Measurements from ENCODE around the gene ALS2CL. TPM values are rescaled to one million over a fixed set of nuclear protein-coding genes. Genes with fewer than 3 reads are reported as not detected.

The ALS2CL gene
- total RNA-seq, 3 donors from 2014 or later = 1.3 to 1.5 (median 1.4) TPM

- peaks cover 6% of the 10 kb centered on the region for H3K27me3 Mint-ChIP-seq (ENCODE audit: low read depth)
- DNase-seq (no peak), ATAC-seq (no peak)
- H3K9me3 Mint-ChIP-seq = no peaks in the 10 kb centered on the region
- no peaks in the 10 kb centered on the region for H3K36me3 Mint-ChIP-seq (ENCODE audit: insufficient read depth)
- H3K4me3 Mint-ChIP-seq = no peak overlapping the region
- H3K4me1 Mint-ChIP-seq (ENCODE audit: low read depth) = no peaks in the 10 kb centered on the region
These were observed 30.5 kb downstream of the ALS2CL start for GRCh38 chr3:46662771-46663551.

DNA sequence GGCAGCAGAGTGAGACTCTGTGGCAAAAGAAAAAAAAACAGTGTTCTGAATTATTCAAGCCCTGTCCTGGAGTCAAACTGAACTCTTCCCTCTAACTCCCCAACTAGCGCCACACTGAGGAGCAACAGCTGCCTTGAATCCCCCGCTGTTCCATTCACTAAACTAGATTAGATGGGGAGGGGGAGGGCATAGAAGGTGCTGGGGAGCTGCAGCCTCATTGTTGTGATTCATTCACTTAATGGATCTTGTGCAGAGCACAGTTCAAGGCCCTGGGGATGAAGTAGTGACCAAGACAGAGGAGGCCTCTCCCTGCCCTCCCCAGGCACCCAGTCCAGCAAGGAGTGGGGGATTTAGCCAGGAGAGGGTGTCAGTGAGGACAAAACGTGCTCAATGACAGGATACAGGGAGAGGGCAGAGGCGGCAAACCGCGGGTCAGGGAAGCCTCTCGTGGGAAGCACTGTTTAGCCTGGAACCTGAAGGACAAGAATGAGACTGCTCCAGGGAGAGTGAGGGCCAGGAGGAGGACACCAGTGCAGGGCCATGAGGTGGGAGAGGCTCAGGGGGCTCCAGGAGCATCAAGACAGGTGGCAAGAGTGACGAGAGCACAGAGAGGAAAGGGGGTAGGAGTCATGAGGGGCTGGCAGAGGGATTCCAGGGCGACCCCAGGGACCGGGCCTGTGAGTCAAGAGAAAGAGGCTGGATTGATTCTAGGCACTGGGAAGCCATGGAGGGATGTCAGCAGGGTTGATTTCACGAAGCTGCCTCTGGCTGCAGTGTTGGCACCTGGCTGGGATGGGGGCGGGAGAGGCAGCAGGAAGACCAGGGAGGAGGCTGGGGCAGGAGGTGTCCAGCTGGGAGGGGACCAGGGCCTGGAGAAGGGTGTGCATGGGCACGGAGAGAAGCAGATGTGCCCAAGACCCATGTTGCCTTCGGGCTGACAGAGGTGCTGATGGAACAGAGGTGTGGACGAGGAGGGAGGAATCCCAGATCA lies 31.4 kb downstream of the ALS2CL start:
- DNase-seq (no peak), ATAC-seq (no peak)
- Mint-ChIP-seq H3K9me3 (no peaks in the 10 kb centered on the region), H3K4me1 (ENCODE audit: low read depth) (no peaks in the 10 kb centered on the region), H3K36me3 (ENCODE audit: insufficient read depth) (no peaks in the 10 kb centered on the region), H3K4me3 (no peak overlapping the region), H3K27me3 (ENCODE audit: low read depth) (peaks cover 6% of the 10 kb centered on the region)

DNA sequence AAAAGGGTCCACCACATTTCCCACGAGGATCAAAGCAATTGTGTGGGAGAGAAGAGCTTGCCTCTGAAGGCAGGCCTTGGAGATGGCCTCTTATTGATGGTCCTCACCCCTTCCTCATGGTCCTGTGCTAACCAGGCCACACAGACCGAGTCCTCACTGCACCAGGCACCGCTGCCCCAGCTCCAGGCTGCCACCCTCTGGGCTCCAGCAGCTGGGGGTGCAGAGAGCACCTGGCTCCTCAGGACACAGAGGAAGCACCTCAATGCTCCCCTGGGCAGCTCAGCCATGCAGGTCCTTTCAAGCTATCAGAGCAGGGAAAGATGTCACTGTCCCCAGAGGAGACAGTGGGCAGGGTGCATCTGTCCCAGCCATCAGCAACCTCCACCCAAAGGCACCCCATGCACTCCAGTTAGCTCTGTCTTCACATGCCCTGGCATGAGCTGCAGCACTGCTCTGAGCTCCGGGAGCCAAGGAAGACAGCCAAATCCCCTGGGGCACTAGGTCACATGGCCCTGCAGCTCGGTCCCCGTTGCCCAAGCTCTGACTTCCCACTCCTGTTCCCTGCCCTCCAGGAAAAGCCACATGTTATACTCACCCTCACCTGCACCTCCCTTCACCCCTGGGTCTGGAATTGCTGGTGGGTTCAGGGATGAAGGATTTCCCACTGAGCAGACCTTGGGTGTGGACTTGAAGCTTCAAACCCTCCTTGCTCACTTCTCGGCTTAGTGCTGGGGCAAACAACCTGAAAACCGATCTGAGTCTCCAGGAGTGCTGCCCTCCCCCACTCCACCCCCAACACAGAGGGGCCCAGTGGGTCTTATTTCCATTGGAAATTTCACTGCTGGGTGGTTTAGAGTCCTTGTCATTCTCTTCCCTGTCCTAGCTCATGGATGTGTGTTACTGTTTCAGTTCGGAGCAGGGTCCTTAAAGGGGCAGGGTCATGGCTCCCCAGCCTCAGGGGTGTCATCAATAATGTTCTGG lies 32.6 kb downstream of the ALS2CL start:
- no peaks in the 10 kb centered on the region for H3K4me1 Mint-ChIP-seq (ENCODE audit: low read depth)
- ATAC-seq (no peak), DNase-seq (no peak)
- H3K4me3 Mint-ChIP-seq = no peak overlapping the region
- H3K36me3 Mint-ChIP-seq (ENCODE audit: insufficient read depth) = no peaks in the 10 kb centered on the region
- no peaks in the 10 kb centered on the region for H3K9me3 Mint-ChIP-seq
- H3K27me3 Mint-ChIP-seq (ENCODE audit: low read depth) = peaks cover 4% of the 10 kb centered on the region

DNA sequence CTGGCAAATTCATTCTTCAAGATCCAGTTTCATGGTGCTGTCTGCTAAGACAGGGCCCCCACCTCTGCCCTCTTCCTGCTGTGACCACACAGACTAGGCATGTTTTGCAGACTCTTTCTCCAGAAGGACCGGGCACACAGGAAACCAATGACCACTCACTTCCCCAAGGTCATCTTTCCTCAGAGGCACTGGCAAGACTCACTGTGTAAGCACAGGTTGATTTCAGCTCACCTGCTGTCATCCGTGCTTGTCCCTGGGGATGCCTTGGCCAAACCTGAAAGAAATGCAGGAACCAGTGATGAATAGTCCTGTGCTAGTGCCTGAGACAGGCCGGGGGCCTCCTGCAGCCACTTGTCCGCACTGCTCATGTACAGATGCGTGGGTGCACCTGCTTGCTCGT lies 33.5 kb downstream of the ALS2CL start:
- Mint-ChIP-seq H3K27me3 (ENCODE audit: low read depth) (peaks cover 4% of the 10 kb centered on the region), H3K9me3 (no peaks in the 10 kb centered on the region), H3K4me1 (ENCODE audit: low read depth) (no peaks in the 10 kb centered on the region), H3K4me3 (no peak overlapping the region), H3K36me3 (ENCODE audit: insufficient read depth) (no peaks in the 10 kb centered on the region)
- ATAC-seq (no peak), DNase-seq (no peak)

- Mint-ChIP-seq H3K9me3 (no peaks in the 10 kb centered on the region), H3K27me3 (ENCODE audit: low read depth) (peaks cover 6% of the 10 kb centered on the region), H3K36me3 (ENCODE audit: insufficient read depth) (no peaks in the 10 kb centered on the region), H3K4me3 (no peak overlapping the region), H3K4me1 (ENCODE audit: low read depth) (no peaks in the 10 kb centered on the region)
- DNase-seq (no peak), ATAC-seq (no peak)
These were observed 34.2 kb downstream of the ALS2CL start for GRCh38 chr3:46659285-46659684.

DNA sequence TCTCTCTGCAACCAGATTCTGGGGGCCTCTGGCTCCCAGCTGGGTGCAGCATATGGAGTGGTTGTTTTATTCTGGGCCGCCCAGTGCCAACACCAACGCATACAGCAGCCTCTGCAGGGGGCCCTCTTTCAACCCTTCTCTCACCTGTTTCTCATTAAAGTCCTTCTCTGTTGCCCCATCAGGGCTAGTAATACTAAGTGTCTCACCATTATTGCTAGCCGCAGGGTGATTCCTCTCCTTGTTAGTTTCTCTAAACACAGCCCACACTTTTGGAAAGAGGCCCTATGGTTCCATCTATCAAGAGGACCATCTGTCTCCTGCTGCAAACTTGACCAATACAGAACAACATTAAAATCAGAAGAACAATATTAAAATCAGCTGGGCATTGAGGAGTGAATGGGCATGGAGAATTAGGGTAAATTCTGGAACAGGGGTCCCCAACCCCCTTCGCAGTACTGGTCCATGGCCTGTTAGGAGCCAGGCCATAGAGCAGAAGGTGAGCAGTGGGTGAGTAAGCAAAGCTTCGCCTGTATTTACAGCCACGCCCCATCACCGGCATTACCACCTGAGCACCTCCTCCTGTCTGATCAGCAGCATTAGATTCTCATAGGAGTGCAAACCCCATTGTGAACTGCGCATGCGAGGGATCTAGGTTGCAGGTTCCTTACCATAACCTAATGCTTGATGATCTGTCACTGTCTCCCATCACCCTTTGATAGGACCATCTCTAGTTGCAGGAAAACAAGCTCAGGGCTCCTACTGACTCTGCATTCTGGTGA lies 36.5 kb downstream of the ALS2CL start:
- DNase-seq (no peak), ATAC-seq (no peak)
- no peaks in the 10 kb centered on the region for H3K4me1 Mint-ChIP-seq (ENCODE audit: low read depth)

GRCh38 chr3:46655271-46655670 lies 38.2 kb downstream of the ALS2CL start:
- no peak overlapping the region for H3K4me3 Mint-ChIP-seq
- DNase-seq (no peak), ATAC-seq (no peak)
- H3K4me1 Mint-ChIP-seq (ENCODE audit: low read depth) = no peaks in the 10 kb centered on the region
- H3K27me3 Mint-ChIP-seq (ENCODE audit: low read depth) = peaks cover 13% of the 10 kb centered on the region
- peaks cover 7% of the 10 kb centered on the region for H3K9me3 Mint-ChIP-seq
- H3K36me3 Mint-ChIP-seq (ENCODE audit: insufficient read depth) = peaks cover 2% of the 10 kb centered on the region

More for the DNA sequence above, 36.5 kb downstream of the ALS2CL start:
- Mint-ChIP-seq H3K27me3 (ENCODE audit: low read depth) (peaks cover 11% of the 10 kb centered on the region), H3K4me3 (no peak overlapping the region), H3K9me3 (peaks cover 6% of the 10 kb centered on the region), H3K36me3 (ENCODE audit: insufficient read depth) (peaks cover 2% of the 10 kb centered on the region)

- Mint-ChIP-seq H3K9me3 (peaks cover 7% of the 10 kb centered on the region), H3K4me1 (ENCODE audit: low read depth) (no peaks in the 10 kb centered on the region), H3K36me3 (ENCODE audit: insufficient read depth) (peaks cover 2% of the 10 kb centered on the region), H3K4me3 (no peak overlapping the region), H3K27me3 (ENCODE audit: low read depth) (peaks cover 27% of the 10 kb centered on the region)
- ATAC-seq (no peak), DNase-seq (no peak)
These were observed 42.4 kb downstream of the ALS2CL start for GRCh38 chr3:46651084-46651483.

DNA sequence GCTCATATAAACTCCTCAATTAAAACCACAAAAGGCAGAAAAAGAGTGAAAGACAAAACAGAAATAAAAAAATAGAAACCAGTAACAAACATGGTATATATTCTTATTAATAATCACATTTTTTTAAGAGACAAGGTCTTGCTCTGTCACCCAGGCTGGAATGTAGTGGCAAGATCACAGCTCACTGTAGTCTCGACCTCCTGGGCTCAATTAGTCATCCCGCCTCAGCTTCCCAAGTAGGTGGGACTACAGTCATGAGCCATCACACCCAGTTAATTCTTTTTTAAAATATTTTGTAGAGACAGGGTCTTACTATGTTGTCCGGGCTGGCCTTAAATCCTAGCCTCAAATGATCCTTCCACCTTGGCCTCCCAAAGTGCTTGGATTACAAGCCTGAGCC lies 44.0 kb downstream of the ALS2CL start:
- no peak for DNase-seq
- H3K4me1 Mint-ChIP-seq (ENCODE audit: low read depth) = no peaks in the 10 kb centered on the region
- peaks cover 32% of the 10 kb centered on the region for H3K27me3 Mint-ChIP-seq (ENCODE audit: low read depth)

DNA sequence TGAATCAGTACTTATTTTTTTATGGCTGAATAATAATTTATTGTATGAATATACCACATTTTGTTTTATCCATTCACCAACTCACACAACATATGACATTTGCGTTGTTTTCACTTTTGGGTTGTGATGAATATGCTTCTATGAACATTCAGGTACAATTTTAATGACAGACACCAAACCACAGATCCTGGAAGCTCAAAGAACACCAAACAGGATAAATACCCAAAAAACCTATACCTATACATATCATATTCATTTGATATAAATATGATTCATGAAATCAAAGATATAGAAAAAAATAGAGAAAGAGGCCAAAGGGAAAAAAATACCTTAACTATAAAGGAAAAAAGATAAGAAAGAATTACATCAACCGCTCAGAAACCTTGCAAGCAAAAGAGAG lies 45.4 kb downstream of the ALS2CL start:
- peaks cover 7% of the 10 kb centered on the region for H3K9me3 Mint-ChIP-seq
- peaks cover 30% of the 10 kb centered on the region for H3K27me3 Mint-ChIP-seq (ENCODE audit: low read depth)

More for the DNA sequence above, 44.0 kb downstream of the ALS2CL start:
- Mint-ChIP-seq H3K4me3 (no peak overlapping the region), H3K36me3 (ENCODE audit: insufficient read depth) (peaks cover 2% of the 10 kb centered on the region), H3K9me3 (peaks cover 7% of the 10 kb centered on the region)
- no peak for ATAC-seq

DNA sequence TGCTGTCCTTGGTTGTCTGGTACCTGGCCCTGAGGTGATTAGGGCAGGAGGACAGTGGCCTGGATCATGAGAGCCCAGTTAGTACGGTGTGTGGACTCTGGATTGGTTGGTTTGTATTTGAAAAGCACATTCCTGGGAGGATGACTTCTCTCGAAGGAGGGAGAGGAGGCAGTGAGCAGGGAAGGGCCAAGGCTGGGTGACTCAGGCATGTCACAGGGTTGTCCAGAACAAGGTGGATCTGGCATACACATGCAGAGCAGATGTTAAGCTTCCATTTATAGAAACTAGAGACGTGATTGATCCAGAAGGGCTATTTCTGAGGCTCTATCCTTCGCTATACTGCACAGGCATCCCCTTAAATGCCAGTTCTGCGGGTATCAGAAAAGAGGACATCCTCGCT lies 46.8 kb downstream of the ALS2CL start:
- ATAC-seq = no peak
- Mint-ChIP-seq H3K4me1 (ENCODE audit: low read depth) (no peaks in the 10 kb centered on the region), H3K4me3 (no peak overlapping the region), H3K9me3 (no peaks in the 10 kb centered on the region), H3K36me3 (ENCODE audit: insufficient read depth) (no peaks in the 10 kb centered on the region), H3K27me3 (ENCODE audit: low read depth) (peaks cover 29% of the 10 kb centered on the region)
- no peak for DNase-seq

More for the DNA sequence above, 45.4 kb downstream of the ALS2CL start:
- ATAC-seq (no peak), DNase-seq (no peak)
- no peak overlapping the region for H3K4me3 Mint-ChIP-seq
- peaks cover 2% of the 10 kb centered on the region for H3K36me3 Mint-ChIP-seq (ENCODE audit: insufficient read depth)
- no peaks in the 10 kb centered on the region for H3K4me1 Mint-ChIP-seq (ENCODE audit: low read depth)

- Mint-ChIP-seq H3K4me1 (ENCODE audit: low read depth) (no peaks in the 10 kb centered on the region), H3K27me3 (ENCODE audit: low read depth) (peaks cover 20% of the 10 kb centered on the region), H3K36me3 (ENCODE audit: insufficient read depth) (no peaks in the 10 kb centered on the region), H3K9me3 (peaks cover 12% of the 10 kb centered on the region), H3K4me3 (no peak overlapping the region)
- ATAC-seq (no peak), DNase-seq (no peak)
These were observed 49.8 kb downstream of the ALS2CL start for GRCh38 chr3:46643701-46644100.

DNA sequence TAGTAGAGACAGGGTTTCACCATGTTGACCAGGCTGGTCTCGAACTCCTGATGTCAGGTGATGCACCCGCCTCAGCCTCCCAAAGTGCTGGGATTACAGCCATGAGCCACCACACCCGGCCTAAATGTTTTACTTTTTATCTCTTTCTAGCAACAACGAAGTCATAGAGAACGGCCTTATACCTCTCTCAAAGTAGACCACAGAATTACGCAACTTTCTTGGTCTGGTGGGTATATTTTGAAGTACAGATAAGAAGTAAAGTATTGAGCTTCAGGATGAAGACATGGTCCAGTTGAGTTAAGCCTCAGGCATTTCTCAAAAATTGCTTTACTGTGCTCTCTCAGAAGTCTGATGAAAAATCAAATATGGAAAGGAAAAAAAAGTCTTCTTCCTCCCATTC lies 50.5 kb downstream of the ALS2CL start:
- DNase-seq = no peak
- peaks cover 12% of the 10 kb centered on the region for H3K9me3 Mint-ChIP-seq
- no peaks in the 10 kb centered on the region for H3K36me3 Mint-ChIP-seq (ENCODE audit: insufficient read depth)
- peaks cover 20% of the 10 kb centered on the region for H3K27me3 Mint-ChIP-seq (ENCODE audit: low read depth)
- no peak overlapping the region for H3K4me3 Mint-ChIP-seq
- H3K4me1 Mint-ChIP-seq (ENCODE audit: low read depth) = no peaks in the 10 kb centered on the region
- ATAC-seq = no peak
